Esophagus muscularis mucosa (tissue), 4 donors: ENCODE results near the gene QKI.

Experiments used
- CTCF ChIP-seq, 3 experiments: fragments of 200-600 bp in 2 of 3; fragments of 450-650 bp in 1 of 3; sonication (generic) in 2 of 3; IDR thresholded peaks; one replicate each; pipeline ENCODE4 v1.5.1; 2017 to 2019; ENCODE audit warnings: antibody characterized with exemption in 3 of 3, mild to moderate bottlenecking in 2 of 3, moderate library complexity in 1 of 3
- EP300 ChIP-seq: sonication (generic); formaldehyde crosslinking; IDR thresholded peaks from one replicate; pipeline ENCODE4 v1.6.1; 2017; ENCODE audit warnings: antibody characterized with exemption
- POLR2A ChIP-seq: fragments of 450-650 bp; IDR thresholded peaks from one replicate; pipeline ENCODE4 v1.6.1; 2017; ENCODE audit warnings: antibody characterized with exemption, moderate library complexity, mild to moderate bottlenecking, low read depth
- POLR2AphosphoS5 ChIP-seq, 2 donors: sonication (generic); formaldehyde crosslinking; IDR thresholded peaks; one replicate each; pipeline ENCODE4 v1.6.1; 2017; ENCODE audit warnings: antibody characterized with exemption in 2 of 2

- TF ChIP-seq POLR2A, result no peak
- TF ChIP-seq CTCF (IDR thresholded peaks at IDR 0.05), result no peak
- TF ChIP-seq POLR2AphosphoS5 (IDR thresholded peaks at IDR 0.05), result no peak
- TF ChIP-seq EP300, result no peak
Observed at GRCh38 chr6:163608204-163608644, 193.7 kb downstream of the QKI start.
